GOT3 (cell line): ENCODE data around the gene TRPM2.
"Not testable (repeated sequence)": the region's sequence is repeated elsewhere in the genome, so short reads cannot be mapped to it uniquely, and the experiment has no call there.

Experiments
- DNase-seq: peaks from one replicate; lab custom pipeline; 2025; ENCODE audit warnings: mixed read lengths; lab: John Stamatoyannopoulos, UW

TRPM2 gene

DNA sequence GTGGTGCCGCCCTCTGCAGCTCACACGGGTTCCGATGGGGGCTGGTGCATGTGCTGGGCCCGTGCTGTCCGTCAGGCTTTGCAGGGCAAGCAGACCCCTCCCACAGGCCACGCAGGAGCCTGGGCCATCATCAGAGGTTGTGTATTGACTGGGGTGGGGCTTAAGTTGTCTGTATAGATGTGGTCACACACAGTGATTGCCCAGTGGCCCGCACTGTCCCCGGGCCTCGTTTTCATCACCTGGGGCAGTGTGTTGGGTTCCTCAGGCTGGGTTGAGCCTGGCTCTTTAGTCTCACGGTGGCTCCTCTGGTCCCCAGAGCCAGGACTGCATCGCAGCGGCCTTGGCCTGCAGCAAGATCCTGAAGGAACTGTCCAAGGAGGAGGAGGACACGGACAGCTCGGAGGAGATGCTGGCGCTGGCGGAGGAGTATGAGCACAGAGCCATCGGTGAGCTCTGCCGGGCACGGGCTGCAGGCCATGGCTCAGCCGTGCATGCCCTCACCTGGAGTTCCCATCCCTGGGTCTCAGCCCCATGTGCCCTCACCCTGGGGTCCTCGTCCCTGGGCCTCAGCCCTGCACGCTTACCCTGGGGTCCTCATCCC lies 44.1 kb downstream of the TRPM2 start:
- DNase-seq = no peak

DNA sequence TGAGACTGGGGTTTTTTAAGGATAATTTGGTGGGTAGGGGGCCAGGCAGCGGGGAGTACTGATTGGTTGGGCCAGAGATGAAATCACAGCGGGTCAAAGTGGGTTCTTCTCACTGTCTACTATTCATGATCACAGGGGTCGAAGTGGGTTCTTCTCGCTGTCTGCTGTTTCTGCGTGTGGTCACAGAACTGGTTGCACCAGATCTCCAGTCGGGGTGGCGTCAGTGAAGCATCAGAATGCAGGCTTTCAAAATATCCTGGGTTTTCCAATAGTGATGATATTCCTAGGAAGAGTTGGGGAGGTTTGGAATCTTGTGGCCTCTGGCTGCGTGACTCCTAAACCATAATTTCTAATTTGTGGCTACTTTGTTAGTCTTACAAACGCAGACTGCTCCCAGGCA lies 45.1 kb downstream of the TRPM2 start:
- no peak for DNase-seq

DNA sequence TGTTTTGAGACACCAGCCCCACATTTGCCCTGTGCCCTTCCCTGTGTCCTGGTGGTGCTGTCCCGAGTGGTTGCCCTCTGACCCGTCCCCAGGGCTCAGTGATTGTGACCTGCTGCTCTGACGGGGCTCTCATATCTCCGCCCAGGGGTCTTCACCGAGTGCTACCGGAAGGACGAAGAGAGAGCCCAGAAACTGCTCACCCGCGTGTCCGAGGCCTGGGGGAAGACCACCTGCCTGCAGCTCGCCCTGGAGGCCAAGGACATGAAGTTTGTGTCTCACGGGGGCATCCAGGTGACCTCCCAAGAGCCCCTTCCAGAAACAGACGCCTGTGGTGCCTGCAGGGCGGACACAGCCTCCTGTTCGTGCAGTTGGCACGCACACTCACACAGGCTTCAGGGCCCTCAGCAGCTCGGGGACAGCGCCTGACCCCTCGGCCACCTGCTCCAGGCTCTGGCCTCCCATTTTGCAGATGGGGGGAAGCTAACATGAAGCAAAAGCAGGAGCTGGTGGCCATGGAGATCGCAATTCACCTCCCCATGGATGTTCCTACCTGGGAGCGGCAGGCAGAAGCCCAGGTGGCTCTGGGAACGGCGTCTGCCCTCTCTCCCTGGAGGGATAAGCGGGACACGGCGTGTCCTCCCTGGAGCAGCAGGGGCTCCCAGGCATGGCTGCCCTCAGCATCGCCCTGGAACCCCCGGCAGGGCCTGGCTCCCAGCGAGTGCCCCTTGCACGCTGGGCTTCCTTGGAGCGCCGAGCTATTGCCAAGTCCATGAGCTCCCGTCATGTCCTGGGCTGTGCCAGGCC lies 45.9 kb downstream of the TRPM2 start:
- no peak for DNase-seq

DNA sequence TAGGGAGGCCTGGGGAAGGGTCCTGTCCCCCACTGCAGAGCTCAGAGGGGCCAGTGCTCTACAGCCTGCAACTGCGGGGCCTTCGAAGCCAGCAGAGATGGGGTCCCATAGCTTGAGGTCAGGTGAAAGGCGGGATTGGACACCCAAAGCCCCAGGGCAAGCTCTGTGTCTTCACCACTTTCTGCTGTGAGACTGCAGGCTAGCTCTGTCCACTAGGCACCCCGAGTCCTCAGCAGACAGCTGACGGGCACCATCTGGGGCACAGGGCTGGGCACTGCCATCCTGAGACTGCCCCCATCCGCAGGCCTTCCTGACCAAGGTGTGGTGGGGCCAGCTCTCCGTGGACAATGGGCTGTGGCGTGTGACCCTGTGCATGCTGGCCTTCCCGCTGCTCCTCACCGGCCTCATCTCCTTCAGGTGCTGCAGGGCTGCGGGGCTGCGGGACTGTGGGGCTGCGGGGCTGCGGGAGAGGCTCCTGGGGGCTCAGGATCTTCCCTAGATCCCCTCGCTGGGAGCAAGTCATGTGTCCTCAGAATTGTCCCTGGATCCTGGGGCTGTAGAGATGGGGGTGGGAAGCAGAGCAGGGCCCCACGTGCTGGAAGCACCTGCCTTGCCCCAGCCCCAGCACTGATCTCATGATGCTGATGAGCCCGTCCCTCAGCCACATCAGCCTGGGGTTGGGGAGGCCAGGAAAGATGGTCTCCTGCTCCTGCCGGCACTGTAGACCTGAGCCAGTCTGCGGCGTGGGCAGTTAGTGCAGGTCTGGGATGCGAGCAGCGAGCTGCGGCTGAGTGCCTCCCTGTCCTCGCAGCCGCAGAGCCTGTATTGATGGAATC lies 46.8 kb downstream of the TRPM2 start:
- no peak for DNase-seq

DNA sequence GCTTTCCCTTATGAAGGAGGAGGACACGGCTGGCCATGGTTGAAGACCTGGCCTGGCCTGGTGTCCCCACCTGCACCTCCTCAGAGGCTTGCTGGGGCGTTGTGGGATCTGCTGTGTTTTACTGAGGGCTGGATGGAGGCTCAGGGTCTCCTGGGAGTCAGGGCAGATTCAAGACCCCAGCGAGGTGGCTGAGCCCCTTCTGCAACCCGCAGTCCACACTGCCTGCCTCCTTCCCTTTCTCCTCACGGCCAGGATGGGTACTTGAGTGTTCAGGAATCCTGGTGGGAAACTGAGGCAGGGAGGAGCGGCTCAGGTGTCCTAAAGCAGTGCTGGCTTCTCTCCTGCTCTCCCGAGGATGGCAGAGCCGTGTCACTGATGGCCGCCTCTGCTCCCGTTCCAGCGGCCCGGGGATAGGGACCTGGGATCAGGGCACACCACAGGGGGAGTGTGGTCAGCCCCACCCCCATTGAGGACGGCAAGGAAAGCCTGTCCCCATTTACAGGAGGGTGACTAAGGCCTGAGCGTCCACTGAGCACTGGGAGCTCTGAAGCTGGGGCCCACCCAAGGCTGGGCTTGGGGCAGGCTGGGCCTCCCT lies 47.5 kb downstream of the TRPM2 start:
- DNase-seq = no peak

DNA sequence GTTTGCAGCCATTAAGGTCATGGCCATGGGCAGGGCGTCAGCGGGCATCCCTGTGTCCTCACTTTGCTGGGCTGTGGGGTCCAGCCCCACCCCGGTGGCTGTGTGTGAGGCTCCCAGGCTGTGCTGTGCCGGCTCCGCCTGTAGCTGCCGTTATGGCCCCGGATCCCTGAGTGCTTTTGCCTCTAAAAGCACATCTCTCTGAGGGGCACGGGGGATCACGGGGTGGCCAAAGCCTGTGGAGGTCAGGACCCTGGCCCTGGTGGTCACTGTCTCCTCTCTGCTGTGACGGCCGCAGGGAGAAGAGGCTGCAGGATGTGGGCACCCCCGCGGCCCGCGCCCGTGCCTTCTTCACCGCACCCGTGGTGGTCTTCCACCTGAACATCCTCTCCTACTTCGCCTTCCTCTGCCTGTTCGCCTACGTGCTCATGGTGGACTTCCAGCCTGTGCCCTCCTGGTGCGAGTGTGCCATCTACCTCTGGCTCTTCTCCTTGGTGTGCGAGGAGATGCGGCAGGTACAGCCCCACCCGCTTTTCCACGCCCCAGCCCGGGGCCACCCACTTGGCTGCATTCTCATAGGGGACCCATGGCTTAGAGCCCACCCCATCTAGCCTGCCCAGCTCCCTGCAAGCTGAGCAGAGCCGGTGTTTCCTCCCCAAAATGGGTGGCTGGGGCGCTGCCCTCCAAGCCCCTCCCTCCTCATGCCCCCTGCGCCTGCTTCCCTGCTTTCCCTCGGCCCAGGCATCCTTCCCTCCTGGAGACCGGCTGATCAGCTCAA lies 48.2 kb downstream of the TRPM2 start:
- no peak for DNase-seq

DNA sequence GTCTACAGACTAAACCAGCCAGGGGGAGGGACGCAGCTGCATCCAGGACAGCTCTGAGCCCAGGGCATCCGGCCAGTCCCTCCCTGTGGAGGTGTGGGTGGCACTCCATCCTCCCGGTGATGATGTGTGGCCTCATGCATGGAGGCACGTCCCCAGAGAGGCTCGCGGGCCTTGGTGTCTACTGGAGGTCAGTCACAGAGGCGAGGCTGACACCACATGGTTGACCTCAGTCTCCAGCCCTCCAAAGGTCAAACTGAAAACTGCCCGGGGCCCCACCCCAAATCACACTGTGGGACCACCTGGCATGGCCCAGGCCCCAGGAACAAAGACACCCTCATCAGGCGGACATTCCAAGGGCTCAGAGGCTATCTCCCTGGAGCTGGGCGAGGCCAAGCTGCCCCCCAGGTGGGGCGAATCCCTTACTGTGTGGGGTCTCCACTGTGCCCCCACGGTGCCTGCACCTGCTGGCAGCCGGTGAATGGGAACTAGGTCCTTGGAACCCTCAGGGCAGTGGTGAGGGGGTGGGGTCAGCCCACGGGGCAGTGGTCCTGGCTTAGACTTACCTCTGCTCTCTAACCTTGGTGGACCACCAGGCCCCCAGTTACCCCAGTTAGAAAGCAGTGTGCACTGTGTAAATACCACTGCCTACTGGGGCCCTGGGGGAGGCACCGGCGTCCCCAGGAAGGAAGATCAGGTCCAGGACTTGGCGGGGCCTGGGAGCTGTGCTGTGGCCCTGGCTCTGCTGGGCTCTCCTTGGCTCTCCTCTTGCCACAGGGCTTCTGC lies 49.1 kb downstream of the TRPM2 start:
- DNase-seq = no peak

DNA sequence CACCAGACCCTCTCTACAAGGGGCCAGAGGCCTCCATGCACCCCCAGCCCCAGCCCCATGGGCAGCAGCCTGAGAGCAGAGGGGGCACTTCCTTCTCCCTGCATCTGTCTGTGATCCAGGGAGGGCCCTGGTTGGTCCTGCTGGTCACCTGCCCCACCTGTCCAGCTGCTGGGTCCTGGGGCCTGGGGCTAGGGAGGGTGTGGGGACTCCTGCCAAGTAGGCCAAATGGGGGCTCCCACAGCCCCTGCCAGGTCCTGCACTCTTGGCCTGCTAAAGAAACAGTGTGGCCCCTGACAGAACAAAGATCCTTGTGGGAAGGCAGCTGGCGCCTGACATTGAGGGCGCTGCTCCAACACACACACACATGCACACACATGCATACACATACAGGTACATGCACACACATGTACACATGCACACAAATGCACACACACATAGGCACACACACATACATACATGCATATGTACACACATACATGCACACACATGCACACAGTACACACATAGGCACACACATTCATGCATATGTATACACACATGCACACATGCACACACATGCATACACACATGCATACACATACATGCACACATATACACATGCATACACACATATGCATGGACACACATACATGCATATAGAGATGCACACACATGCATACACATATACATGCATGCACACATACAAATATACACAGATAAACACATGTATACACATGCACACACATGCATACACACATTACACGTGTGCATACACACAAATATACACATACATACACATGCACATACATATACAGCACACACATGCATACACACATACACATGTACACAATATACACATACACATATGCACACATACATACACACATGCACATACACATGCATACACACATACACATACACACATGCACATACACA lies 49.9 kb downstream of the TRPM2 start:
- DNase-seq = no peak

DNA sequence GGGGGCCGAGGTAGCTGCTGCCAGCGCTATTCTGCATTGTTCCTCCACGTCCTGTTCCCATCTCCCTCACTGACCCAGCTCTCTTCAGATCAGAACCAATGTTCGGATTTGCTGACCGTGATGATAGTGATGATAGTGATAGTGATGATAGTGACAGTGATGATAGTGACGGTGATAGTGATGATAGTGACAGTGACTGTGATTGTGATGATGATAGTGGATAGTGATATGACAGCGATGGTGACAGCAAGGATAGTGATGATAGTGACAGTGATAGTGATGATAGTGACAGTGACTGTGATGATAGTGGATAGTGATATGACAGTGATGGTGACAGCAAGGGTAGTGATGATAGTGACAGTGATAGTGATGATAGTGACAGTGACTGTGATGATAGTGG lies 51.1 kb downstream of the TRPM2 start:
- not testable (repeated sequence) for DNase-seq

DNA sequence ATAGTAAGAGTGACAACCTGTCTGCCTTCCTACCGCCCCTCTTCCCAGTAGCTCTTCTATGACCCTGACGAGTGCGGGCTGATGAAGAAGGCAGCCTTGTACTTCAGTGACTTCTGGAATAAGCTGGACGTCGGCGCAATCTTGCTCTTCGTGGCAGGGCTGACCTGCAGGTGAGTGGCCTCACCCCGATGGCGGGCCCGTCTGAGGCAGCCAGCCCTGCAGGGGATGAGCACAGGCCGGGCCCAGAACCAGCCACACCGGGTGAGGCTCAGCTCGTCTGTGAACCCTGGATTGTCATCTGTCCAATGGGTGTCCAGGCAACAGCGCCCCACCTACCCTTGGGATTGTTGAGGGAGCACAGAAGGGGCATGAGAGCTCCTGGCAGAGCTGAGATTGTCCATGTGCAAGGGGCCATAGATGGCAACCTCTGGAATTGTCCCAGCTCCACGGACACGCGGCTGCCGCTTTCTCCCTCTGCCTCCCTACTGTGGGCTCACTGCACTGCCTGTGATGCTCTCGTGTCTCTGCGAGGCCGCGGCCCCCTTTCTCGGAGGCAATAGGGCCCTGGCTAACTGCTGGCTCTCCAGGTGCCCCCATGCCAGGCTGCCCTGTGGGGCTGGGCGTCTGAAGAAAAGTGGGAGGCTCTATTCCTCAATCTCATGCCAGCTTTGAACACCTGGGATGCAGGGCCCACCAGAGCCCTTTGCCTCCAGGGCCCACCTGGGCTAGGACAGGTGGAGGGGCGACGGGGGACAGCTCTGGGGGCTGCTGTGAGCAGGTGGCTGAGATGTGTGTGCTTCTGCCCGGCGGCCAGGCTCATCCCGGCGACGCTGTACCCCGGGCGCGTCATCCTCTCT lies 51.9 kb downstream of the TRPM2 start:
- no peak for DNase-seq

DNA sequence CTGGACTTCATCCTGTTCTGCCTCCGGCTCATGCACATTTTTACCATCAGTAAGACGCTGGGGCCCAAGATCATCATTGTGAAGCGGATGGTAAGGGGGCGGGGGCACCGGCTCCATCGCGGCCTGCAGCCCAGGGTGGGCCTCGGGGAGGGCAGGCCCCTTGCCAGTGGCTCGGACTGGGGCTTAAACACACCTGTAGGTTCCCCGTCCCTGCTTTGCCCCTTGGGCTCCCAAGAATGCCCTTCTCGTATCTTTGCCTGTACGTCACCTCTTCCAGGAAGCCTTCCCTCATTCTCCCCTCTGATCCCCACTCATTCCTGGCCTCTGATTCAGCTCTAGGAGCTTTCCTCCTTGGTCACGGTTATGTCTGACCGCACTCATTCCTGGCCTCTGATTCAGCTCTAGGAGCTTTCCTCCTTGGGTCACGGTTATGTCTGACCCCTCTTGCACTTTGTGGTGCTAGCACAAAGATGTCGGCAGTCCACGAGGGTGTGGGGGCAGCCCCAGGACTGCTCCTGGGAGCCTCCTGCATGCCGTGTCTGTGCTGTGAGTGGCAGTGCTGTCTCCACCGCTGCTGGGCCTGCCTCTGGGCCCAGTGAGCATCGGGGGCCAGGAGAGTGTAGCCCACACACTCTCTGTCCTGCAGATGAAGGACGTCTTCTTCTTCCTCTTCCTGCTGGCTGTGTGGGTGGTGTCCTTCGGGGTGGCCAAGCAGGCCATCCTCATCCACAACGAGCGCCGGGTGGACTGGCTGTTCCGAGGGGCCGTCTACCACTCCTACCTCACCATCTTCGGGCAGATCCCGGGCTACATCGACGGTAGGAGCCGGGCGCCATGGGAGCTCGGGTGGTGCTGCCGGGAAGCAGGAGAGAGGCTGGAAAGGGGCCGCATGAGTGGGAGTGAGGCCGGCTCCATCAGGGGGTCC lies 52.8 kb downstream of the TRPM2 start:
- no peak for DNase-seq

DNA sequence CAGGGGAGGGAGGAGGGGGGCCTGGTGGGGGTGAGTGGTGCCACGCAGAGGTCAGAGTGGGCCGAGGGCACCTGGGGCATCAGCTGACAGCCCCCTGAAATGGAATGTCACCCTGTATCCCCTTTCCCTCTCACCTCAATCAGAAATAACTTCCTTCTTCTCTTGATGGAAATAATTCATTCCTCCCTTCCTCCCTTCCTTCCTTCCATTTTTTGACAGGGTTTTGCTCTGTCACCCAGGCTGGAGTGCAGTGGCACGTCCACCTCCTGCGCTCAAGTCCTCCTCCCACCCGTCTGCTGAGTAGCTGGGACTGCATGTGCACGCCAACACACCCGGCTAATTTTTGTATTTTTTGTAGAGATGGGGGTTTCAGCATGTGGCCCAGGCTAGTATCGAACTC lies 53.5 kb downstream of the TRPM2 start:
- no peak for DNase-seq

DNA sequence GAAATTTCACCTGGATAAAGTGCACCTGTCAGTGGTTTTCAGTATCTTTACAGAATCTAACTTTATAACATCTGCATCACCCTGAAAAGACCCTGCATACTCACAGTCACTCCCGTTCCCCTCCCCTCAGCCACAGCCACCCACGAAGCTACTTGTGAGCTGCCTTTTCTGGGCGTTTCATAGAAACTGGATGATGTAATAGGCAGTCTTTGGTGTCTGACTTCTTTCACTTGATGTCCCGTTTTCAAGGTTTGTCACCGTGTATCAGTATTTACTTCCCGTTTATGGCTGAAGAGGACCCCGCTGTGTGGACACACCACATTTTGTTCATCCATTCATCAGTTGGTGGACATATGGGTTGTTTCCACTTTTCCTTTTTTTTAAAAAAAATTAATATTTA lies 54.1 kb downstream of the TRPM2 start:
- no peak for DNase-seq

DNA sequence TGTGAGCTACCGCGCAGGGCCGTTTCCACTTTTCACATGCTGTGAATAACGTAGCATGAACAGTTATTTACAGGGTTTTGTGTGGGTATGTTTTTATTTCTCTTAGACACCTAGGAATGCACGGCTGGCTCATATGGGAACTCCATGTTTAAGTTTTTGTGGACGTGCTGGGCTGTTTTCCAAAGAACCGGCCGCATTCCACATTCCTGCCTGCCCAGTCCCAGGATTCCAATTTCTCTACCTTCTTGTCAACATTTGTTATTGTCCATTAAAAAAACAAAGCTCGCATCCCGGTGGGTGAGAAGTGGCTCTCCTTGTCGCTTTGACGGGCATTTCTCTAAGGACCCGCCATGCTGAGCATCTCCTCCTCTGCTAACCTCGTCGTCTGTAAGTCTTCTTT lies 54.8 kb downstream of the TRPM2 start:
- no peak for DNase-seq

DNA sequence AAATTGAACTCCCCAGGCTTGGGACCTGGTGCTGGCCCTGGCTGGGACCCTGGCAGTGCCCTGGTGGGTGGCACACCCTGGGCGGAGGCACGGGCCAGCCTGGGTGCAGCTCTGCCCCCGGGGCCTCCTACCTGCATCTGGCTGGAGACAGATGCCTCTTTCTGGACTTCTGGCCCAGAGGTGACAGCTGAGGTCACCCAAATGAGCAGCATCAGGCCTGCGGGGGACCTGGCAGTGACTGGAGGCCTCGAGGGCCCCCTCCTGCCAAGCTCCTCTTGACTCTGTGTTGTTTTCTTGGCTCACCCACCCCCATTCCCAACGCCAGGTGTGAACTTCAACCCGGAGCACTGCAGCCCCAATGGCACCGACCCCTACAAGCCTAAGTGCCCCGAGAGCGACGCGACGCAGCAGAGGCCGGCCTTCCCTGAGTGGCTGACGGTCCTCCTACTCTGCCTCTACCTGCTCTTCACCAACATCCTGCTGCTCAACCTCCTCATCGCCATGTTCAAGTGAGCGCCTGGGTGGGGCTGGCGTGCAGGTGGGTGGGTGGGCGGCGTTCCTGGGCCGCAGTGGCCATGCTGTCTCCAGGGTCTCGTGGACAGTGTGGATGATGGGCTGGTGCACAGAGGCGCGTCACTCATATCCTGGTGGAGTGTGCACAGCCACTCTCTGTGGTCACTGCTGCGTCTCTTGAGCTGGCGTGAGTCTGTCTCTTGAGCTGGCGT lies 60.3 kb downstream of the TRPM2 start:
- no peak for DNase-seq

DNA sequence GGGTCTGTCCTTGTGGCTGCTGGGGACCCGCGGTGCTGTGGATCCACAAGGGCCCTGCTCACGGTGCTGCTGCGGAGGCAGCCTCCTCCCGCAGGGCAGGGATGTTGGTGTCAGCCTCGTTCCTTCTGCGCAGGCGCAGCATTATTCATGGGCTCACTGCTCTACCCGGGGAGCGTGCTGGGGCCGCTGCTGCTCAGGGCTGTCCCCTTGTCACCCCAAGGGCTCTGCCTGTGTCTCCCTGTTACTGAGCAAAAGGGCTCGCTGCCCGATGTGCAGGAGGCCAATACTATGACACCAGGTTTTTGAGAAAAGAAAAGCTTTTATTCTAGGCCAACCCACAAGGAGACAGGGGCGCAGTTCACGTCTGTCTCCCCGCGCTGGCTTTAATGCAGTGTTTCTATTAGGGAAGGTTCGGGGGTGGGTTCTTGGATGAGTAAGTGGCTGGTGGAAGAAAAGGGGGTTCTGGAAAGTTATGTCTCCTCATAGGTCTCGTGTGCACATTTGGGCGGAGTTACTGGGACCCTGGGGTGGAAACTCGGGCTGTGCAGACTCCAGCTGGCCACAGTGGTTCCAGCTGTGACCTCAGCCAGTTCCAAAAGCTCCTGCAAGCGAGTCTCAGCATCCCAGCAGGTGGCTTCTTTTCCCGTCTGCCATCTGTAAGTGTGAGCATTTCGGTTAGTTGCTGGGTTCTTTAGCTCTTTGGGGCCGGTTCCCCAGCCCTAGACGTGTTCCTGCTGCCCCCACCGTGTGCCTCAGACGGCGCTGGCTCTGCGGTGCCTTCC lies 61.1 kb downstream of the TRPM2 start:
- DNase-seq = no peak
